Measurements from ENCODE around the gene CYREN.
"Not testable (repeated sequence)": the region's sequence is repeated elsewhere in the genome, so short reads cannot be mapped to it uniquely, and the experiment has no call there.

CYREN gene

DNA sequence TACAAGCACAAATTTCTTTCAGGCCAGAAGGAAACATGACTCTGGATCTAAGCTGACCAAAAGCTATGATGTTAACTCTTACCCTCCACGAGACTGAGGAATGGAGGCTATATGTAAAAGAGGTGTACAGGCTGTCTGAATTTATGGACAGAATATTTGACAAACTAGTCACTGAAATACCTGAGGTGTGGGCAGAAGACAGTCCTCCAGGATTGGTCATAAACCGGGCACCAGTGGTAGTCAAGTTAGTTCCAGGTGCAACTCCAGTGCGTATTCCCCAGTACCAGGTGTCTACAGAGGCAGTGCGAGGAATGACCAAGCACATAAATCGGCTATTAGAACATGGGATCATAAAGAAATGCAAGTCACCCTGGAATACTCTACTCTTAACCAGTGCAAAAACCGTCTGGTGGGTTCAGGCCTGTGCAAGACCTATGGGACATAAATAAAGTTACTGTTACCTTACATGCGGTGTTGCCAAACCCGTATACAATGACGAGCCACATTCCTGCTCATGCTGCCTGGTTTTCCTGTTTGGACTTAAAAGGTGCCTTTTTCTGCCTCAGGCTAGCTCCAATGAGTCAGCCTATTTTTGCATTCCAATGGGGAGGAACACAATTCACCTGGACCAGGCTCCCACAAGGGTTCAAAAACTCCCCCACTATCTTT lies 6.7 kb upstream of the CYREN start:
- DNase-seq (ENCODE audit: low read depth), result no peak

DNA sequence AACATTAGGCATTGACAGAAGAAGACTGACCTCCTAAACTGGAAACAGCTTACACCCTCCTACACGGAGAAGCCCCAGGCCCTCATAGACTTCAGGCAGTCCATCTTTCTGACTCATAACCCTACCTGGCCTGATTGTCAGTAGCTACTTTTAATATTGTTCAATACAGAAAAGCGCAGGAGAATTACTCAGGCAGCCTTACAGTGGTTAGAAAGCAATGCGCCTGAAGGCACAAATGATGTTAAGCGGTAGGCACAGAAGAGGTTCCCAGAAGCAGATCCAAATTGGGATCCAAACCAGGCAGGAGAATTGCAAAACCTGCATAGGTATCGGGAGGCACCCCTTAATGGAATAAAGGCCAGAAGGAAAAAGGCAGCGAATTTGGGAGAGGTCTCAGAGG lies 5.4 kb upstream of the CYREN start:
- DNase-seq (ENCODE audit: low read depth), result no peak

DNA sequence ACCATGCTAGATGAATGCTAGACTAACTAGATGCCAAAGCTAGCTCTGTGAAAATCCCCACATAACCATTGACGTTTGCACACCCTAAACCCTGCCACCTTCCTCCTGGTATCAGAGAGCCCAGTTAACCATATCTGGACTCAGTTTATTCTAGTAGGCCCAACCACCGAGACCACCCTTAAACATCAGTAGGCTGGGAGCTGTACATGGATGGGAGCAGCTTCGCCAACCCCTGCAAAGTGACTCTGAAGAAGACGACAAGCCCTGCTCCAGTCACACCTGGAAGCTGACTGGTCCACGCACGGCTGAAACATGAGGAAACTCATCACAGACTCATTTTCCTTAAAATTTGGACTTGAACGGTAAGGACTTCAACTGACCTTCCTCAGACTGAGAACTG lies 4.4 kb upstream of the CYREN start:
- no peak for DNase-seq (ENCODE audit: low read depth)

DNA sequence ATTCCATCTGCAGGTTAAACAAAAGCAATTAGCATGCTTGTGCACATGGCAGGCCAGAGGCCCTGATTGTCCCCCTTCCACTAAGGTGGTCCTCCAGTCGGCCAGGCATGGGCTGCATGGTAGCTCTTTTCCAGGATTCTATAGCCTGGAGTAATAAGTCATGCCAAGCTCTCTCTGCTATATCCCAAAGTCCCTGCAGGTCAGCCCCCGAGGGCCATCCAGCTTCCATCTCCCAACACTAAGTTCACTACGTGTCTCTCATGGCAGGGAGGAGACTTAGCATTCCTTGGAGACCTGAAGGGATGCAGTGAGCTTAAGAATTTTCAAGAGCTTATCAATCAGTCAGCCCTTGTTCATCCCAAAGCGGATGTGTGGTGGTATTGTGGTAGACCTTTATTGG lies 3.4 kb upstream of the CYREN start:
- DNase-seq (ENCODE audit: low read depth), result not testable (repeated sequence)

DNA sequence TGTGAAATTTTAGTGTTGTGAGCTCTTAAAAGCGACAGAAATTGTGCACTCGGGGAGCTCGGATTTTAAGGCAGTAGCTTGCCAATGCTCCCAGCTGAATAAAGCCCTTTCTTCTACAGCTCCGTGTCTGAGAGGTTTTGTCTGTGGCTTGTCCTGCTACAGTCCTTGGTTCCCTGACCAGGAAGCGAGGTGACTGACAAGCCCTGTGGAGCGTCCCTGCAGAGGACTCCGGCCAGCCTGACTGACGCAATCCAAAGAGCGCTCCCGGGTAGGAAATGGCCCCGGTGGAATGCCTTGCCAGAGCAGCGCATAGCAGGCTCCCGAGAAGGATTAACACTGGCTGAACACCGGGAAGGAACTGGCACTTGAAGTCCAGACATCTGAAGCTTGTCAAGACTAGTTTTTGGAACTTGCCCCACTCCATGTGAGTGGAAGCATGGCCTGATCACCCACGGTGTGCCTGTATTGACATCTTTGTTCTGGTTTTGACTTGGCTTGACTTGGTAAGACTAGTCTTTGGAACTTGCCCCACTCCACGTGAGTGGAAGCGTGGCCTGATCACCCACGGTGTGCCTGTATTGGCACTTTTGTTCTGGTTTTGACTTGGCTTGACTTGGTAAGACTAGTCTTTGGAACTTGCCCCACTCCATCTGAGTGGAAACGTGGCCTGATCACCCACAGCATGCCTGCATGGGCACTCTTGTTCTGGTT lies 1.2 kb upstream of the CYREN start:
- DNase-seq (ENCODE audit: low read depth), result not testable (repeated sequence)

DNA sequence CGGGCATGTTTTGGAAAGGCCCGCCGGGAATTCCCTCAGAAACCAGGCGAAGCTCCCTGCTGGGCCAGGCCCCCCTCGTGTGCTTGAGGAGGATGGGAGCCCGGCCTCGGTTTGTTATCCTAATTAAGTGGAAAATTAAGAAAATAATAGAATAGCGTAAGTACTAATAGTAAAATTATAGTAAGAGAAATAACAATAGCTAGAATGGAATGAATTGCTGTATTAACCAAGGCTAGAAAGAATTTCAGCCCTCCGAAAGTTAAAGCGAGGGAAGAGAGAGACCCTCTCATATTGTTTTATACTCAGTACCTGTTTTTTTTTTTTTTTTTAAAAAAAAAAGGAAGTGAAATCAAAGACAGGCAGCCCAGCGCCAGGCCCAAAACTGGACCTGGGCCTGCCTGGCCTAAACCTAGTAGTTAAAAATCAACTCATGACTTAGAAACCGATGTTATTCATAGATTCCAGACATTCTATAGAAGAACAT lies 533 bp upstream of the CYREN start:
- DNase-seq (ENCODE audit: low read depth), result not testable (repeated sequence)

DNA sequence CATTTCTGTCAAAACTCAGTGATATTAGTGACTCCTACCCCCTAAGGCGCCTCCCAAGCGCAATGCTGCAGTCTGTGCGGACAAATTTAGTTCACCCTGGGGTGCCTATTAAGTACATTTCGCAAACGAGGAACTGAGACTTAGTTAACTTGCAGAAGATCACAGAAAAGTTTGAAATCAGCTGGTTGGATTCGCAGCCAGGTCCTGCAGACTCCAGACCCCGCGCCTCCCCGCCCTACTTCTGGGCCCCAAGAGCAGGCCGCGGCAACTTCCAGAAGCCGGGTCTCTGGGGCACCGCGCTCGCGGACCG lies 588 bp downstream of the CYREN start:
- no peak for DNase-seq (ENCODE audit: low read depth)

DNA sequence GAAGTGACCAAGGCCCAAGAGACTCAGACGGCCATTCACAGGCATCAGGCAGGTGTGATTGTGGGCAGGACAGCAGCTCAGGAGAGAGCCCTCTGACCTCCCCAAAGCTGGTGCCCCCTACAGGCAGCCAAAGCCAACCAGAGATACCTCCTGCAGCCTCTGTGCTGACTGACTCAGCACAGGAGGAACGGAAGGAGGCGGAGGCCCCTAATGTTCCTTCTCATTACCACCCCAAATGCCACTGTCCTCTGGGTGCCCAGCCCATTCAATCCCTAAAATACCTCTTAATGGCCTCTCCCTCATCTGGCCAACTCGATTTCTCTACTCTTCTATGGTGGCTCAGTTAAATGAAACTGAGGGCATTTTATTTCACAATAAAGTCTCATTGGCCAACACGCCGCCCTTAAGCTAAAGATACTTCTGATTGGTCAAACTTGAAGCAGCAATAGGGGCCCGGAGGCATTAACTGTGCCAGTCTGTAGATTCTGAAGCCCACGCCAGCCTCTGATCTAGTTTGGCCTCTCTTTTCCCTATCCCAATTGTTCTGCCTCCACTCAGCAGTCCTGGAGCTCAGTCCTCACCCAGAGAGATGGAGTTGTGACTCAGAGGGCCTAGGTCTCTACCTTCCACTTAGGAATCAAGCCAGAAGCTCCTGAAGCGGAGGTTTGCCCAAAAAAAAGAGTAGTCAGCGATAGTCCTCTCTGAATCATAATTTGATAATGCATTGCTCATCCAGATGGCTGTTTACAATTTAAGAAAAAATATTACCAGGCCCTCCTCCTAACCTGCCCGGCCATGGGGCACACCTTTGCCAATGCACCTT lies 1.2 kb downstream of the CYREN start:
- DNase-seq (ENCODE audit: low read depth), result no peak

DNA sequence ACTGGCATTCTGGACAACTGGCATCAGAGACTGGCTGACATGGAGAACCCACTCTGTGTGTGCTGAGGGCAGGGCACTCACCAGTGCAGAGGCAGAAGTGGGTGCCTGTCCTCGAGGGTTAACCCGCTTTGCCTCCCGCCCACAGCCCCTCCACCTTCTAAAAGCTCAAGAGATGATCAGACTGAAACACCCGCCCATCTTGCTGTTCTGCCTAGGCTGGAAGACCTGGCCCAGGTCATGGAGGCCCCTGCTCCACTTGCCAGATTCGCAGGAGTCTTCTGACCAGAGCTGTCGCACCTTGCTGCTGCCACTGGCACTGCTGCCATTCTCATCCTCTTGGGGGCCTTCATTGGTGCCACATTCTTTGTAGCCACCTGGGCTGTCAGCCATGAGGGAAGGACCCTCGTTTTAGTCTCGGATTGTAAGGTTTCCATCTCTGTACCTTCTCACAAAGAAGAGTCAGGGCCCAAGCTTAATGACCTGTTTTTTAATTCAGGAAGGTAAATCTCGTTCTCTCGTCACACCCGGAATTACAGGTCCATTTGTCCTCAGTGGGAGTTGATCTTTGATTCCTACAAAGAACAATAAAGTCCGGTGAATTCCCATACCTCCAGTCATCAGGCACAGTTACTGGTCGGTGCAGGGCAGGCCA lies 1.9 kb downstream of the CYREN start:
- DNase-seq (ENCODE audit: low read depth), result no peak

DNA sequence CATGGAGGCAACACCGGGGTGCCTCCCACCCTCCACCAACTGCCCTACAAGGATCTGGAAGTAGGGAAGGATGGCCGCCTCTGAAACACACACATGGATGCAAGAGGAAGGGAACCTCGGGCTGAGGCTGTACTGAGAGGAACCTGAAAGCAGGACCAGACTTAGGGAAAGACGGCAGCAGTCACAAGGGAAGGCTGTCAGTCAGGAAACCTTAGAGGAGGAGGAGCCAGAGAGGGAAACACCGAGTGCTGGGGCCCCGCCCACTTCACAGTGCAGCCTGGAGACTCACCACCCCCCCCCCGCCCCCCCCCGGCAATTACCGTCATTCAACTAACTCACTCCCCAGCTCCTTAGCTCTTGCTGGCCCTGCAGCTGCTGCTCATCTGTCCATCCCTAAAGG lies 2.5 kb downstream of the CYREN start:
- DNase-seq (ENCODE audit: low read depth), result no peak

DNA sequence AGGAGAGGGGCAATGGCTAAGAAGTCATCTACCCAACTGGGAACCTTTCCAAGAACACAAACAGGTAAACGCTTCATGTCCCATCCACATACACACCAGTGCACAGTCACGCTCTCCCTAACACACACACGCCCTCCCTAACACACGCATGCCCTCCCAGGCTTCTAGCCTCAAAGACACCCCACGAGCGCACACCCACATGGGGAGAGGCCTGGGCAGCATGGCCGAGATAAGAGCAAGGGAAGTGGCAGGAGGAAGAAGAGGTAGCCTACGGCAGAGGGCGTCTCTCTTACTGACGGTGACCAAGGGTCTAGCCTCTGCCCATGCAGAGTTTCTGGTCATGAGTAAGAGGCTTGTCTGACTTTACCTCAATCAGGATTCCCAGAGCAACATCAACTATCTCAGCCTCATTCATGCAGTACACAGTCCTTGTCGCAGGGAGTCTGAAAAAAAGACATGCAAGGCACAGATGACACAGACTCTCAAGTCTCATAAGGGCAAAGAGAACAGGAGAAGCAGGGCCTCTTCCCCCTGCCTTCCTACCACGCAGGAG lies 3.1 kb downstream of the CYREN start:
- DNase-seq (ENCODE audit: low read depth), result no peak

DNA sequence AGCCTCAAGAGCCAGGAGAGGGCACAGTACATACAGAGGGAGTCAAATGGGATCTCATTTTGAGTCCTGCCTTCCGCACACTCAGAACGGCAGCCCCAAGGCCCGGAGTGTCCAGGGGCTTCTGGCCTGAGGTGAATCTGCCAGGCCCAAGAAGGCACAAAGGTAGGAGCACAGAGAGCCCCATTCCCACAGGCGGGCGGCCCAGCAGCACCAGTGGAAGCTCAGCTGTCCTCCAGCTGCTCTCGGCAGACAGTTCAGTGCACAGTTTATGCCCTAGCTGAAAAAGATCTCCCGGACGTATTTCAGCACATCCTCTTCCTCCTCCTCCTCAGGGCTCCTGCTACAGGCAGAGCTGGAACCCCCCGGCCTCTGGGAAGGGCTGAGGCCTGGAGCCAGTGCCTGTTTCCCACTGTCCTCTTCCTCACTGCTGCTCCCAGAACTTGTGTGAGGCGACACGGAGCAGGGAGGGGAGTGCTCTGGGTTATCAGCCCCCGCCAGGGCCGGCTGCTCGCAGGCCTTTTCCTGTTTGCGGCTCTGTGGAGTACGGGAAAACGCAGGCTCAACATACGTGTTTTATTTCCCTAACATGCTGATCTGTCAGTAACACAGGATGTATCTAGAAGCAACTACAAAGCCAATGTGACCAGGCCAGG lies 4.0 kb downstream of the CYREN start:
- DNase-seq (ENCODE audit: low read depth), result no peak

DNA sequence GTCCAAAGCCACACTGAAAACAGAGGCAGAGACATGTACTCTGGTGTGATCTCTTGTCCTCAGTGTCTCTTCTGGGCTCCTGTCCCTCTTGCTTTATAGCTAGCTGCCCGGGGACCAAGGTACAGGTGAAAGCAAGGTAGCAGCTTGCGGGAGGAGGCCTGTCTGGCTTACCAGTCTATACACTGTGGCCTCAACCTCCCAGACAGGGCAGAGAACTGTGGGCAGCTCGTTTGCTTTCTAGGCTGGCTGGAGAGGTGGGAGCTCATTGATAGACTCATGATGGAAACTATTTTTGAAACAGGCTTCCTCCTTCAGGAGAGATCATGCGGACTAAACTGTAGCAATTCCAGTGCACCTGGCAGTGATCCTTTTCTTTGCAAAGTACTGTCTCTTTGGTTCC lies 4.6 kb downstream of the CYREN start:
- DNase-seq (ENCODE audit: low read depth), result no peak

DNA sequence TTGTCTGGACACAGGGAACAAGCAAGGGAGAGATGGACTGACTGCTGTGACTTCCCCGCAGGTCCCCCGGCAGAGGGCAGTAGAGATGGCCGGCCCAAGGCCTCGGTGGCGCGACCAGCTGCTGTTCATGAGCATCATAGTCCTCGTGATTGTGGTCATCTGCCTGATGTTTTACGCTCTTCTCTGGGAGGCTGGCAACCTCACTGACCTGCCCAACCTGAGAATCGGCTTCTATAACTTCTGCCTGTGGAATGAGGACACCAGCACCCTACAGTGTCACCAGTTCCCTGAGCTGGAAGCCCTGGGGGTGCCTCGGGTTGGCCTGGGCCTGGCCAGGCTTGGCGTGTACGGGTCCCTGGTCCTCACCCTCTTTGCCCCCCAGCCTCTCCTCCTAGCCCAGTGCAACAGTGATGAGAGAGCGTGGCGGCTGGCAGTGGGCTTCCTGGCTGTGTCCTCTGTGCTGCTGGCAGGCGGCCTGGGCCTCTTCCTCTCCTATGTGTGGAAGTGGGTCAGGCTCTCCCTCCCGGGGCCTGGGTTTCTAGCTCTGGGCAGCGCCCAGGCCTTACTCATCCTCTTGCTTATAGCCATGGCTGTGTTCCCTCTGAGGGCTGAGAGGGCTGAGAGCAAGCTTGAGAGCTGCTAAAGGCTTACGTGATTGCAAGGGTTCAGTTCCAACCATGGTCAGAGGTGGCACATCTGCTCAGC lies 6.0 kb downstream of the CYREN start:
- no peak for DNase-seq (ENCODE audit: low read depth)

DNA sequence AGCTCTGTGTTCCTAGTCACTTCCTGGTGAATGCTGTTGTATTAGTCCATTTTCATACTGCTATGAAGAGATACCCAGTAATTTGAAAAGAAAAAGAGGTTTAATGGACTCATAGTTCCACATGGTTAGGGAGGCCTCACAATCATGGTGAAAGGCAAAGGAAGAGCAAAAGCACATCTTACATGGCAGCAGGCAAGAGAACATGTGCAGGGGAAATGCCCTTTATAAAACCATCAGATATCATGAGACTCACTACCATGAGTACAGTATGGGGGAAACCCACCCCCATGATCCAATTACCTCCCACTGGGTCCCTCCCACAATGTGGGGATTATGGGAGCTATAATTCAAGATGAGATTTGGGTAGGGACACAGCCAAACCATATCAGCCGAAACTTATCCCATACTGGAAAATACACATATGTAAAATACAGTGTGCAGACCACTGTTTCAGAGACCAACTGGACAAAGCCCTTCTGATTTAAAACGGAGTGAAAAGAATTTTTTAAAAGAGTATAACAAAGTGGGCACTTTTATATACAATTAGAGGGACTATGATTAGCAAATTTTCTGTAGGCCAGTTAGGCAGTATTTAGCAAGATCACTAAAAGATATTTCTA lies 8.0 kb downstream of the CYREN start:
- no peak for DNase-seq (ENCODE audit: low read depth)

DNA sequence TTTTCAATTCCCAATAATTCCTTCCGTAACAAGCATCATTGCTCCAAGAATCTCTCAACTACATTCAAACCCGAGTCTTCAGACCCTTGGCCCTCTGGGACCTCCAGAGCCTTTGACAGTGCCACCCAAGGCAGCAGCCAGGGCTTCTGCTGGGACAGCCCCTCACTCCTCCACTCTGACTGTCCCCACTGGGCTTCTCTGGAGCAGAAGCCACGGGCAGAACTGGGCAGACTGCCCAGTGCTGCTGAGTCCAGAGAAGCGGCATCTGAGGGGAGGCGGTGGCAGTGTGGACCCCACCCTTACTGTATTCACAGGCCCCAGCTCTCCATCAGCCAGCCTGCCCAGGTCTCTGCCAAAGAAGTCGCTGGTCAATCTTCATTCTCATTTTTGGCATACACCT lies 8.8 kb downstream of the CYREN start:
- DNase-seq (ENCODE audit: low read depth), result no peak

DNA sequence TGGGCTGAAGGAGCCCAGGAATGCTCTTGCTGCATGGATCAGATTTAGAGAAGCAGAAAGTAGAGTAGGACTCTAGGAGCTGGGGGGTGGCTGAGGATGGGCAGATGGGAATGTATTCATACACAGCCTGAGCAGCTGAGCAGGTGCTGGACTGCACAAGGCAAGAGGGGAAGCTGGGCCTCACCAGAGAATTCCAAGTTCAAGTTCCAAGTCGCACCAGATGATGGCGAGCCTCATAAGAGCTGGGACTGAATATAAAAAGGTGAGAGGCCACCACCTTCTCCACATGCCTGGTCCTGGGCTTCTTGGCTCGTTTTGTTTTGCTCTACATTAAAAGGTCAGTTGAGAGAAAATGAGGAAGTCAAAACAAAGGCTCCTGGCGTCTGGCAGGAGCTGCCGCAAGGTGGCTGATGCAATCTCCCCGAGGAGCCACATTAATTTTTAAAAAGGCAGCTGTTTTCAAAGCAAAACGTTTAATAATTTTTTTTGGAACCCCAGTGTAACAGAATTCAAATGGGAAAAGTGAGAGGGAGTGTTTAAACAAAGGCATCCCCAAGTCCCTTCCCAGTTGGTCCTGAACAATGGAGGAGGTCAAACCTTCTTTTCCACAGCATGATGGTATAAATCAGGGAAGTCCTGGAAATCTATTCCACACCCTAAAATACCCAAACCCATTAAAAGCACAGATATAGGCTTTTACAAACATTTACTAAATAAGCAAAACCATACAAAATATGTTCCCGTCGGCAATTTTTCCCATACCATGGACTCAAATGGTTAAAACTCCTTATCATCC lies 9.5 kb downstream of the CYREN start:
- DNase-seq (ENCODE audit: low read depth), result no peak

DNA sequence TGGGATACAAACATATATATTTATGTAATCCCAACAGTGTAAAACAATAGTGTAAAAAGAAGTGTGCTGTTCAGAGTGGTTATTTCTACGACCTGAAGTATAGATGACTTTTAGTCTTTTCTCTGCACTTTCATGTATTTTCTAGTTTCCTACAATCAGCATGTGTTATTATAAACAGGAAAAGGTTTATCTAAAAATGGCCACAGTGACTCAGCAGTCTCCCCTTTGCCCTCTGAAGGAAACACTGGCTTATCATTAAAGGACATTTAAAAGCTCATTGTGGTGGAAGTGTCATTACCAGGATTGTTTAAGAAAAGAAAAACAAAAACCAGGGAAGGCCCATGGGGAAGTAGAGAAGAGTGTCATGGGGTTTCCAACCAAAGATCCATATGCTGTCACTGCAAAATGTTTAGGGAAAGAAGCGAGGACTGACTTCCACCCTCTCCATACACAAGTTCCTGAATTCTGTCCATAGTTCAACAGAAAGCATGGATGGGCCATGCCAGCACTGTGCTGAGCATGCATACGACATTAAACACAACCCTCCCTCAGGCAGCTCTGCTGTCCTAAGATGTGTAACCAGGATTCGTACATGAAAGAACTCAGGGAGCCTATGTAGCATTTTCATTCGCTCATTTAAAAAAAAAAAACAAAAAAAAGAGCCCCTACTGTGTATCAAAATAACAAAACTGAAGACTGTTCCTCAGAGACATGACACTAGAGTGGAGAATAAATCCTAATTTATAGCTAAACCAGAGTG lies 10.2 kb downstream of the CYREN start:
- no peak for DNase-seq (ENCODE audit: low read depth)

Measured in stimulated activated CD8-positive, alpha-beta memory T cell treated with anti-CD3 and anti-CD28 coated beads, Interleukin-12 subunit alpha, Interleukin-12 subunit beta, amount 100 ng/mL, for 4 hours (primary cell).